ENCODE measurements around the gene ATP5PF. TPM values are rescaled to one million over a fixed set of nuclear protein-coding genes. Genes with fewer than 3 reads are reported as not detected.
"Not testable (repeated sequence)": the region's sequence is repeated elsewhere in the genome, so short reads cannot be mapped to it uniquely, and the experiment has no call there.

Gene ATP5PF
- total RNA-seq, result 163 and 184 TPM in 2 replicates
- polyA plus RNA-seq (2012), result 243 TPM

- DNase-seq (ENCODE audit: low read depth), result peak; percentile 99
Measured at GRCh38 chr21:25734904-25735645, at the start of gene ATP5PF, which contains the start of gene GABPA. ATP5PF (minus strand) TSS chr21:25734904; CDS start chr21:25729794, 5,110 bp downstream. GABPA (plus strand) TSS chr21:25734972; CDS start chr21:25741599, 6,627 bp downstream.

DNA sequence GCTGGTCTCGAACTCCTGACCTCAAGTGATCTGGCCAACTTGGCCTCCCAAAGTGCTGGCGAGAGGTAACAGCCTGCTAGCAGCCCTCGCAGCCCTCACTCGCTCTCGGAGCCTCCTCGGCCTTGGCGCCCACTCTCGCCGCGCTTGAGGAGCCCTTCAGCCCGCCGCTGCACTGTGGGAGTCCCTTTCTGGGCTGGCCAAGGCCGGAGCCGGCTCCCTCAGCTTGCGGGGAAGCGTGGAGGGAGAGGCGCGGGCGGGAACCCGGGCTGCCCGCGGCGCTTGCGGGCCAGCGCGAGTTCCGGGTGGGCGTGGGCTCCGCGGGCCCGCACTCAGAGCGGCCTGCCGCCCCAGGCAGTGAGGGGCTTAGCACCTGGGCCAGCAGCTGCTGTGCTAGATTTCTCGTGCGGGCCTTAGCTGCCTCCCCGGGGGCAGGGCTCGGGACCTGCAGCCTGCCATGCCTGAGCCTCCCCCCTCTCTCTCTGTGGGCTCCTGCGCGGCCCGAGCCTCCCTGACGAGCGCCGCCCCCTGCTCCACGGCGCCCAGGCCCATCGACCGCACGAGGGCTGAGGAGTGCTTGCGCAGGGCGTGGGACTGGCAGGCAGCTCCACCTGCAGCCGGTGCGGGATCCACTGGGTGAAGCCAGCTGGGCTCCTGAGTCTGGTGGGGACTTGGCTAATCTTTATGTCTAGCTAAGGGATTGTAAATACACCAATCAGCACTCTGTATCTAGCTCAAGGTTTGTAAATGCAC is 43.6 kb upstream of the ATP5PF start:
- DNase-seq (ENCODE audit: low read depth), result not testable (repeated sequence)

GRCh38 chr21:25776440-25776839 is 41.7 kb upstream of the ATP5PF start:
- DNase-seq (ENCODE audit: low read depth), result no peak

DNA sequence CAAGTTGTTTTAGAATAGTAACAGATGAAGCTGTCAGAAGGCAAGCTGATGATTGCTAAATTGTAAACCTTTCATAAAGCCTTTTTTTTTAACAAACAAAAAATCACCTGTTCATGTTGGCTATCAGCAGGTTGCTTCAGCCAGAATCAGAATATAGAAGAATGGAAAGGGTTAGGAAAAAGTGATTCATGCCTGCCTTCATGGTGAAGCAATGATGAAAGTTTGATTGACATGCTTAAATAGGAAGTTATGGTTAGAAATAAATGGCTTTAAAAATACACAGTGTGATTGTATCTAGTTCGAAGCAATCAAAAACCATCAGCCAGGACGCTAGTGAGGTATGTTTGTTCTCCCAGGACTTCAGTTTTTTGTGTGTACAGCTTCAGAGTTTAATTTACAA is 38.0 kb upstream of the ATP5PF start:
- DNase-seq (ENCODE audit: low read depth), result no peak

- DNase-seq (ENCODE audit: low read depth), result no peak
Measured at GRCh38 chr21:25767921-25768320, 33.2 kb upstream of the ATP5PF start.

DNA sequence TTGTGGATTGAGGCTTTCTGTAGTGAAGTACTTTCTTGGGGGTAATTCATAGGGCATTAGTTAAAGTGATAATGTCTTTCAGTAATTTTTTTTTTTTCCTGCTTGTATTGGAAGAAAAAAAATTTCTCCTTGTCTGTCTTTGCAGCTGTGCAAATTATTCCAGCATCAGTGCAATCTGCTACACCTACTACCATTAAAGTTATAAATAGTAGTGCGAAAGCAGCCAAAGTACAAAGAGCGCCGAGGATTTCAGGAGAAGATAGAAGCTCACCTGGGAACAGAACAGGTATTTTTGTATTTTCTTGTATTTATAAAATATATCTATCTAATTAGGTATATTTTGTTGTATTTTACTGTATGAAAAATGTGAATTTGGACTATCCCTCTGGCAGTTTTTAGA is 29.4 kb upstream of the ATP5PF start:
- no peak for DNase-seq (ENCODE audit: low read depth)

- DNase-seq (ENCODE audit: low read depth), result no peak
Measured at GRCh38 chr21:25760677-25761076, 26.0 kb upstream of the ATP5PF start.

GRCh38 chr21:25760061-25760460 is 25.4 kb upstream of the ATP5PF start:
- no peak for DNase-seq (ENCODE audit: low read depth)

DNA sequence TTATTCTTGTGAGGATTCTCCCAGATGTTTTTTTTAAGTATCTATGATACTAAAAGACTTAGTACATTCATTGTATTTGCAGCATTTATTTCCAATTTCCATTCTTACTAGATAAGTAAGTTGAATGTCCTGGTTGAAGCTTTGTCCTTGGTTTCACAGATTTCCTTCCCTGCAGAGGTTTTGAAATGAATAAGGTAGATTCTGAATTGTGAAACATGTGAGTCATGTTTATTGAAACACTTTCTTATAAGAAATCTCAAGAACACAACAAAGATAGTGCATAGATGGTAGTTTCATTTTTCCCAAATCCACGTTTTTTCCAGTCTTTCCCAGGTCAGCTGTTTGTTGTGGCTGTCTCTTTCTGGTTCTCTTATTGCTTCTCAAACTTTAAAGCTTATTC is 24.9 kb upstream of the ATP5PF start:
- DNase-seq (ENCODE audit: low read depth), result no peak

GRCh38 chr21:25757531-25757930 is 22.8 kb upstream of the ATP5PF start:
- DNase-seq (ENCODE audit: low read depth), result no peak

DNA sequence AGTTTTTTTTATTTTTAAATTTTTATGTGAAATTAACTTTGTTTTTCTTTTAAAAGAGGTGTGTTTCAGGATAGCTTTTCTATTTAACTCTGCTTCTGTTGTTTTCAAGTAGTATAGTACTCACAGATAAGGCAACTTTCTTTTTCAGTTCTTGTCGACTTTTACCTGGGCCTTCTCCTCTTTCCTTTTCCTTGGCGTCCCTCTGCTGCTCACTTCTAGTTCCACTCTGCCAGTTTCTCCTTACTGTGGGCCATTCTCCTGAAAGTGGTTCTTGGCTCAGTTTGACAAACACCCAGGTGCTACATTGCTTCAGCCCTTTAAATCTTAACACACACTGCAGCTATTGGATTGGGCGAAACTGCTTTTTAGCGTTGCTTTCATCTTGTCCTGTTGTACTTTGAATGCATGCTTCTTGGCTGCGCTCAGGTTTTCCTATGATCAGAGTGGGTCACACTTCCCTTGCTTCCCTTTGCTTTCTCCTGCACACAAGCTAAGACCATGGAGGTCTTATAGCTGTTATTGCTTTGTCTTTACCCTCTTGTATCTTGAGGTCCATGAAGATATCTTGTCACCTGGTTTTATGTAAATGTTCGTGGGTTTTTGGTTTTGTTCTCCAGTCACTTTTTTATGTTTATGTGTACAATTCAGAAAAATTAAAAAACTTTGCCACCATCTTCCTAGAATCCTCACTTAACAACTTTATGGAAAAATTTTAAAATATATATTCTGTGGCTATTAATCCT is 21.7 kb upstream of the ATP5PF start:
- no peak for DNase-seq (ENCODE audit: low read depth)

DNA sequence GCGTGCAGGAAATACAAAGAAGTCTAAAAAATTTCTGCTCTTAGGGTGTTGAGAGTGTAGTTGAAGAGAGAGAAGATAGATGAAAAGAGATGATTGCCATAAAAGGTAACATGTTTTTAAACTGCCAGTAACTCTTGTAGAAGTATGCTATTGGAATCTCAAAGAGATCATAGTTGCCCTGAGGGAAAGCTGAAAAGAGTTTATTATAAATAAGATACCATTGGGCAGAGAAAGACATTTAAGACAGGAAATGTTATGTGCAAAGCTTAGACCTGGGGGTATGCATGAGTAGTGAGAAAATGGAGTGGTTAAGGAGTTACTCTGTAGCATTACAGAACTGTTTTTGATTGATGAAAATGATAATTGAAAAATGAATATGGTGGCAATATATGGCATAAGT is 17.7 kb upstream of the ATP5PF start:
- no peak for DNase-seq (ENCODE audit: low read depth)

DNA sequence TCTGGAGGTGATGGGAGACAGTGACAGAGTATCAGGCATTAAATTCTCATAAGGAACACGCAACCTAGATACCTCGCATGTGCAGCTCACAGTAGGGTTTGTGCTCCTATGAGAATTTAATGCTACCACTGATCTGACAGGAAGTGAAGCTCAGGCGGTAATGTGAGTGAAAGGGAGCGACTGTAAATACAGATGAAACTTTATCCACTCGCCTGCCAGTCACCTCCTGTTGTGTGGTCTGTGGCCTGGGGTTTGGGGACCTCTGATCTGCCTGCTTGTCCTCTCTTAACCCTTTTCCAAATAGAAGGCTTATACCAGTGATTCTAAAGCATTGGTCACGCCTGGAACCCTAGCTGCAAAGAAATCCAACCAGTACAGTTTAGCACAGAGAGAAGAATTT is 15.4 kb upstream of the ATP5PF start:
- DNase-seq (ENCODE audit: low read depth), result peak; percentile 92

DNA sequence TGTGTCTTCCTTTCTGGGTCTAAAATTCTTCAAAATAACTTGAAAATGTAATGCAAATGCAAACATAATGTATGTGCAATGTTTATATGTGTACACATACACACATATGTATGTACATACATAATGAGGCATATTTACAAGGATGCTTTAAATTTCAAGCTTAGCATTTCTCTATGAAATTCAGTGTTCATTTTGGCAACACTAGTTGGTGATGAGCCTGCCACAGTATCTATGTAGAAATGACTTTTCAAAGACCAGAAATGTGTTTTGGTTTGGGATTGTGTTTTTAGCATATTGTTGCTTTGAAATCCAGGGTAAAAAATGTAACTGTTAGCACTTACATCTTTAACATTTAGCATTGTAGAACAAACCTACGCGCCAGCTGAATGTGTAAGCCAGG is 10.2 kb upstream of the ATP5PF start:
- DNase-seq (ENCODE audit: low read depth), result no peak

DNA sequence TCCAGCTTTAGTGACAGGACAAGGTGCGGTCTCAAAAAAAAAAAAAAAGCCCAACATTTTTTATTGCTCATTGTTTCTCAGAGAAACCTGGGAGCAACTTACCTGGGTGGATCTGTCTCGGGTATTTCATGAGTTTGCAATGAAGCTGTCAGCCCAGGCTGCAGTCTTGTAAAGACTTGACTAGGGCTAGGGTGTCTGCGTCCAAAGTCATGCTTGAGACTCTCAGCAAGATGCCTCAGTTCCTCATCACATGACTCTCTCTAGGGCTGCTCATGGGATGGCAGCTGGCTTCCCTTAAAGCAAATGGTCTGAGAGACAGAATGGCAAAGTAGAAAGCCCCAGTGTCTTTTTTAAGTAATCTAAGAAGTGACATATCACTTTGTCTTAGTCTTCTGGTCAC is 8.2 kb upstream of the ATP5PF start:
- peak; percentile 16 for DNase-seq (ENCODE audit: low read depth)

- no peak for DNase-seq (ENCODE audit: low read depth)
Measured at GRCh38 chr21:25737421-25737820, 2.7 kb upstream of the ATP5PF start.

GRCh38 chr21:25735646-25736597 is 1.2 kb upstream of the ATP5PF start:
- peak; percentile 92 for DNase-seq (ENCODE audit: low read depth)

GRCh38 chr21:25734654-25734903 is 125 bp downstream of the ATP5PF start:
- no peak for DNase-seq (ENCODE audit: low read depth)

DNA sequence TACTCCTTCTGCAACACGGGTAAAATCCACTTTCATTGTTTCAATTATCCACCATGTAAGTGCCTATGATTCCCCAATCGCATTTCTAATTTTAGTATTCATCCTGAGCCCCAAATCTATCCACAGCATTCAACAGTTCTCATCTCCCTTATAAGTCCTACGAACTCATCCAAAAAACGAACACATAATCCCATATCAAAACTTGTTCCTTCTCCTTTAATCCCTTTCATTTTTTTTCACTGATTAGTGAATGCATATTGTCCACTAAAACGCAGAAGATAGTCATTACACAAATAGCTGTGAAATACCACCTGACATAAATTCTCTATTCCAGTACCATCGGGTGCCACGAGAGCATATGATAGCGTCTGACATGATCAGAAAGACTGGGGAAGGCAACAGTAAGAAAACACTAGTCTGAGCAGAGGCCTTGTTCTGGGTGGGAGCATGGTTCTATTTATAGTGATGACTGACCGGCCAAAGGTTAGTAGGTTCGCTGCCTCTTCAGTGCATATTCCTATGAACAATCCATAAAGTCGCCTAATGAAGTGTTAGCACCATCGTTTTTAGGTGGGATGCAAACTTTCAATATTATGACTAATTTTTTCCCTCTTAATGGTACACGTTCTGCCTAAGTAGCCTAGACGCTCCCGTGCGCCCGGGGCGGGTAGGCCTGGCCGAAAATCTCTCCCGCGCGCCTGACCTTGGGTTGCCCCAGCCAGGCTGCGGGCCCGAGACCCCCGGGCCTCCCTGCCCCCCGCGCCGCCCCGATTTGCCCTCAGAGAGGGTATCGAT is 648 bp downstream of the ATP5PF start:
- DNase-seq (ENCODE audit: low read depth), result peak; percentile 61

- DNase-seq (ENCODE audit: low read depth), result no peak
Measured at GRCh38 chr21:25732091-25732760, 2.5 kb downstream of the ATP5PF start.
